T-helper 17 cell (primary cell): Measurements from ENCODE around the gene ATP11A. TPM values are rescaled to one million over a fixed set of nuclear protein-coding genes. Genes with fewer than 3 reads are reported as not detected.

Experiments used
- ATAC-seq: fragments of 150-1000 bp; cut with Tn5 transposase; 2 replicates; pipeline ENCODE4 v1.10.0; 2021; ENCODE audit warnings: mild to moderate bottlenecking, moderate library complexity
- DNase-seq, 3 donors: peaks; one replicate each; pipeline versions ENCODE4 v3.0.0 to v3.0.0-alpha.2; 2020 to 2021
- H3K9me3 ChIP-seq: one replicate; pipeline ENCODE4 v1.7.0; 2013; ENCODE audit warnings: low read length, mild to moderate bottlenecking; ENCODE audit not compliant: control insufficient read depth, poor library complexity, severe bottlenecking
- H3K27ac Mint-ChIP-seq: one replicate; pipeline ENCODE4 v1.8.0; 2022; ENCODE audit warnings: mild to moderate bottlenecking, moderate library complexity, mixed read lengths
- H3K27me3 Mint-ChIP-seq: one replicate; pipeline ENCODE4 v1.8.0; 2022; ENCODE audit warnings: mixed read lengths
- H3K36me3 Mint-ChIP-seq: one replicate; pipeline ENCODE4 v1.8.0; 2022; ENCODE audit warnings: low read depth, mixed read lengths
- H3K4me1 Mint-ChIP-seq: one replicate; pipeline ENCODE4 v1.8.0; 2022; ENCODE audit warnings: mild to moderate bottlenecking, mixed read lengths
- H3K4me3 Mint-ChIP-seq: one replicate; pipeline ENCODE4 v1.8.0; 2022; ENCODE audit warnings: mild to moderate bottlenecking, moderate library complexity, mixed read lengths
- total RNA-seq, 4 donors: library from RNA in 2 of 4; stranded (reverse) in 2 of 4; gene quantifications; one replicate each; pipeline ENCODE4 v1.2.3 and lab custom pipeline; 2022 to 2026

The ATP11A gene
- total RNA-seq, 2 donors from 2014 or later: 56.8 to 79.5 TPM

DNA sequence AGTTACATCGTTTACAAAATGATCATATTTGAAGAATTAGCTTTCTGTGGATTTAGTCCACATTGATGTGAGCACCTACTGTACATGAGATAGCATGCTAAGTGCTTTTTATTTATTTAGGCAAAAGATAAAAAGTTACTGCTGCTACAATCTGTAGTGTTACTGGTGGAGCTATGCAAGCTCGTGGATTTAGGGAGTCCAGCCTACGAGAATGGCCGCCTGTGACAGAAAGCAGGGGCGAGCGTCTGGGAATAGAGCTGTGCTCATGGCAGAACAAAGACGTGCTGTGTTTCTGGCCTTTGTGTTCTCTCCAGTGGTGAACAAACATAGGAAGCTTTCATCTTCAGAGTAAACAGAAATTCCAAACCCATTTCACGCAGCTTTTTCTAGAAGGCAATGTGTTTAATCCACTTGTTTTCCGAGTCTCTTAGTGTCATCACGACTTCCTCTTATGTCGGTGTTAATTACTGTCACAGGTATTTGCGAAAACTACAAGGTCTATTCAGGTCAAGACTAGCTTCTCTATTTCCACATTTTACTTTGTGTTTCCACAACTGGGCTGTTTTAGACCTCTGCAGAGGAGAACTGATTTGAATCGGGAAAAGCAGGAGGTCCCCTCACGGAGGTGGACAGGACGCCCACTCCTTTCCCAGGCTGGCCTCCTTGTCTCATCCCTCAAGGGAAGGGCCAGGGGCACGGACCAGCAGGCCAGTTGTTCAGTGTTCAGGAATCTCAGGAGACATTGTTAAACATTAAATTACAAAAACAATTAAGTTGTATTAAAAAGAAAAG, 67.3 kb downstream of the ATP11A start:
- ATAC-seq: no peak
- no peaks in the 10 kb centered on the region for H3K27me3 Mint-ChIP-seq
- no peaks in the 10 kb centered on the region for H3K36me3 Mint-ChIP-seq
- no peak for DNase-seq
- no peak overlapping the region for H3K4me3 Mint-ChIP-seq
- peaks cover 18% of the 10 kb centered on the region for H3K4me1 Mint-ChIP-seq
- no peaks in the 10 kb centered on the region for H3K9me3 ChIP-seq
- H3K27ac Mint-ChIP-seq: no peak overlapping the region

DNA sequence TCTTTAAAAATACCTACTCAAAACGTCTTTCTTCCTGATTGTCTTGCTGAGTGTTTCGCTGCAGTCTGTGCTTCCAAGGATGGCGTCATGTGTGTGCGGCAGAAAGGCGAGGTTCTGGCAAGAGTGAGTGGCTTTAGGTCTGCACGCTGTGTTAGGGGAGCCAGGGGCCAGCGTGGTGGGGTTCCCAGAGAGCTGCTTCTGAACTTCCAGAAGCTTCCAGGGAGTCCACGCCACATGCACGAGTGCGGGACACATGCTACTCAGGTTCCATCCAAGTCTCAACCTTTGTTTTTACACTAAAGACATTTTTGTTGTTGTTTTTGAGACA, 67.9 kb downstream of the ATP11A start:
- Mint-ChIP-seq H3K27ac (no peak overlapping the region), H3K36me3 (no peaks in the 10 kb centered on the region)
- DNase-seq: no peak

DNA sequence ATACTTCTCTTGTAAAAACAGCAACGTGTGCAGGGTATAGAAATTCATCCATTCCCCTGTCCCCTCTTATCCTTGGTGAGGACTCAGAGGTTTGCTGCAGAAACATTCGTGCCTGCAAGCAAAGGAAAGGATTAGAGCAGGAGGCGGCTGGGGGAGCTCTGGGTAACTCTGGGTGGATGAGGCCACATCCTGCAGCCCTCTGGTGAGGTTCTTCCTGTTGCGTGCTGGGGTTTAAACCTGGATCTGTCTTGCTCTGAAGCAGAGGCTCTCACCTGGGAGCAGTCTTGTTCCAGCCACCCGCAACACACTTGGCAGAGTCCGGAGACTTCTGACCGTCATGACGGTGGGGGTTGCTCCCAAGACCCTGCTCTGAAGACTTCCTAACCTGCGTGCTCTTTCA, 69.2 kb downstream of the ATP11A start:
- no peak for ATAC-seq
- Mint-ChIP-seq H3K27ac (no peak overlapping the region), H3K27me3 (no peaks in the 10 kb centered on the region), H3K4me1 (peaks cover 16% of the 10 kb centered on the region), H3K4me3 (no peak overlapping the region), H3K36me3 (no peaks in the 10 kb centered on the region)
- no peak for DNase-seq
- no peaks in the 10 kb centered on the region for H3K9me3 ChIP-seq

More for the DNA sequence above, 67.9 kb downstream of the ATP11A start:
- Mint-ChIP-seq H3K27me3 (no peaks in the 10 kb centered on the region), H3K4me3 (no peak overlapping the region), H3K4me1 (peaks cover 18% of the 10 kb centered on the region)
- no peak for ATAC-seq
- no peaks in the 10 kb centered on the region for H3K9me3 ChIP-seq

DNA sequence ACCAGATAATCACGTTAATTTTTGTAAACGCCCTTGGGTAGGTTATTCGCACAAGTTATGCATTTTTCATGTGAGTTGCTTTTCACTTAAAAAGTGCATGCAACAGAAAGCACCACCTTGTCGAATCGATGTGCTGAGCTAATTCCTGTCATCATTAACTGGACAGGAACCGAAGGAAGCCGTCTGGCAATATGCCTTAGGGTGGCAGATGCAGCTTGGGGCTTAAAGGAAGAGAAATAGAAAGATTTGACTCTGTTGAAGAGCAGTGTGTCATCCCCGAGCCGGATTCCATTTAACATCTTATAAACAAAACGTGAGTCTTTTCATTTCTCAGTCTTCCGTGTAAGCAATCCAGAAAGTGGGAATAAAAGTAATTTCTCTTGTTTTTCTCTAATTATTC, 70.0 kb downstream of the ATP11A start:
- no peaks in the 10 kb centered on the region for H3K9me3 ChIP-seq
- no peak overlapping the region for H3K4me3 Mint-ChIP-seq
- DNase-seq: no peak
- H3K4me1 Mint-ChIP-seq: peaks cover 16% of the 10 kb centered on the region
- no peak overlapping the region for H3K27ac Mint-ChIP-seq
- no peaks in the 10 kb centered on the region for H3K27me3 Mint-ChIP-seq
- ATAC-seq: no peak
- H3K36me3 Mint-ChIP-seq: no peaks in the 10 kb centered on the region

DNA sequence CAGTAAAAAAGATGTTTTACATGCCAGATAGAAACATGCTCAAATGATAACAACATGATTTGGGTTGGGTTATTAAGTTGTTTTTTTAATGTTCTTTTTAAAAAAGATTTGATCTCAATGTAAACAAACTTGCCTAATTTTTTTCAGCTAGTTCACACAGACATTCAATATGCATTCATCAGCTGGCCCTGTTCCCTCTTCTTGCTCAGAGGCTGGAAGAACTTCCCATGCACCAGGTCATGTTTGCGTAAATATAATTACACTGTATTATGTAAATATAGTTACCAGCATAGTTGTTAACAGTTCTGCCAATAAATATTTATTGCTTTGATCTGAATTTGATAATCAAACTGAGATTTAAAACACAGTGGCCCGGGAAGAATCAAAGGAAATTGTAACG, 70.6 kb downstream of the ATP11A start:
- no peak for ATAC-seq
- no peak for DNase-seq
- no peaks in the 10 kb centered on the region for H3K36me3 Mint-ChIP-seq
- H3K4me3 Mint-ChIP-seq: no peak overlapping the region
- H3K27me3 Mint-ChIP-seq: no peaks in the 10 kb centered on the region
- H3K9me3 ChIP-seq: no peaks in the 10 kb centered on the region
- peaks cover 13% of the 10 kb centered on the region for H3K4me1 Mint-ChIP-seq
- H3K27ac Mint-ChIP-seq: no peak overlapping the region

DNA sequence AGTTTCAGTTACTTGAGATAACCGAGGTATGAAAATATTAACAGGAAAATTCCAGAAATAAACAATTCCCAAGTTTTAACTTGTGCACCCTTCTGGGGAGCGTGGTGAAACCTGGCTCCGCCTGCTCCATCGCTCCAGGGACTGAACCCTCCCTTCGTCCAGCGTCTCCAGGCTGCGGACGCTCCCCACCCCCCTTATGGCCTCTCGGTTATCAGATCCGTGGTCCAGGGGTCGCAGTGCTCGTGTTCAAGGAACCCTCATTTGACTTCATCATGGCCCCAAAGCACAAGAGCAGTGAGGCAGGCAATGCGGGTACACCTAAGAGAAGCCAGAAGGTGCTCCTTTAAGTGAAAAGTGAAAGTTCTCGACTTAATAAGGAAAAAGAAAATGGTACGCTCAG, 71.1 kb downstream of the ATP11A start:
- H3K4me3 Mint-ChIP-seq: no peak overlapping the region
- H3K9me3 ChIP-seq: no peaks in the 10 kb centered on the region
- H3K27me3 Mint-ChIP-seq: no peaks in the 10 kb centered on the region
- no peaks in the 10 kb centered on the region for H3K36me3 Mint-ChIP-seq
- peak overlapping the region; percentile 24 for H3K27ac Mint-ChIP-seq
- peaks cover 14% of the 10 kb centered on the region for H3K4me1 Mint-ChIP-seq
- DNase-seq (no peak), ATAC-seq (no peak)

DNA sequence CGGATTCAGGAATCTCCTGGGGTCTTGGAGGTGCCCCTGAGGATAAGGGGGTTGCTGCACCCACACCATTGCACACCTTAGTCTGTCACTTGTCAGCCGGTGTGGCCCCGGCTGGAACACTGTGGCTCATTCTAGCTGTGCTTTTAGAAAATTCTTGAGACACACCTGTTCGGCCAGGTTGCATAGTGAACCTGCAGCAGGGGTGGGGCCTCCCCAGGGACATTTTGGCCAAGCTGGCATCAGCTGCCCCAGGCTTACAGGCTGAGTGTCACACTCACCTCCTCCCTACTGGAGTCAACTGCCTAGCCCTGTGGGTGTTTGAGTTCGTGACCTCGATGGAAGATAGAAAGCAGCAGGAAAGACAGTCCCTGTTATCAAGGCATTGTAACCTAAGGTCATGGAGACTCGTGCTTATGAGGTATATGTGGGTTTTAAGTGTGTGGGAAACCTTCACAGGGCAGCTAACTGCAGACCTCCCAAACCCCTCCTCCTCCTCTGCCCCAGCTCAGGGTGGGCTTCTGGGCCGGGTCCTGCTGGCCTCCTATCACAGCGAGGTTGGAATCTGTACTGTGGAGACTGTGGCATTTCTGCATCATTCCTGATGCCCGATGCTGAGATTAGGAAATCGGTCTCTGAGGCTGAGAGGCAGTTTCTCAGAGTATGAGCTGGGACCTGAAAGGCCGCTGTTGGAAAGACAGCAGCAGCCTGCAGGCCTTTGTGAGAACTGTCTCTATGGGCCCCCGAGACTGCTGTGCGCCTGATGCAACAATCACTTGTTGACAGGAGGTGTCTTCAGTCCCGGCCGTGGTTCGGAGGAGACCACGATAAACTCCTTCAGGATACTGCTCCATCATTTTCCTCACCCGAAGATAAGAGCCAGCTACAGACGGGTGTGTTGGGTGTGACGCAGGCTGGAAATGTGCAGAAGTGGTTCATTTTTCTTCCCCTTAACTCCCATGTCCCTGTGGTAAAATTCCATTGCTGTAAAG, 72.2 kb downstream of the ATP11A start:
- Mint-ChIP-seq H3K27me3 (no peaks in the 10 kb centered on the region), H3K4me3 (no peak overlapping the region), H3K27ac (no peak overlapping the region), H3K36me3 (no peaks in the 10 kb centered on the region), H3K4me1 (peaks cover 17% of the 10 kb centered on the region)
- no peak for ATAC-seq
- DNase-seq: no peak
- H3K9me3 ChIP-seq: no peaks in the 10 kb centered on the region

DNA sequence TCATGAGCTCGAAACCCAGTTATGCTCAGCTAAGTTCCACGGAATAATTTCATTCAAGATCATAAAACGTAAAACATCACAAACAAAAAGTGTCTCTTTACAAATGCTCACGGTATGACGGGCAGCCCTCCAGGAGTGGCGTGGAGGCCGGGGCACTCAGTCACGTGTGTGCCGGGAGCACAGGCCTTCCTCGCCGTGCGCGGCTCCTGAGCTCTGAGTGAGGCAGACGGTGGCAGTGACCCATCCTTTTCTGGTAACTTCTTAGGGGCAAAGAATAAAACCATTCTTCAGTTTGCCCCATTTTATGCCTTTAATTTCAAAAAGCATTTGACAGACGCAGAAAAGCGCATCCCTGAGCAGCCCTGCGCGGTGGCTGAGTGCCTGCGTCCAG, 72.8 kb downstream of the ATP11A start:
- ATAC-seq (no peak), DNase-seq (no peak)
- no peaks in the 10 kb centered on the region for H3K9me3 ChIP-seq
- no peaks in the 10 kb centered on the region for H3K36me3 Mint-ChIP-seq
- H3K4me1 Mint-ChIP-seq: peaks cover 20% of the 10 kb centered on the region
- no peak overlapping the region for H3K4me3 Mint-ChIP-seq
- H3K27ac Mint-ChIP-seq: no peak overlapping the region
- H3K27me3 Mint-ChIP-seq: no peaks in the 10 kb centered on the region

DNA sequence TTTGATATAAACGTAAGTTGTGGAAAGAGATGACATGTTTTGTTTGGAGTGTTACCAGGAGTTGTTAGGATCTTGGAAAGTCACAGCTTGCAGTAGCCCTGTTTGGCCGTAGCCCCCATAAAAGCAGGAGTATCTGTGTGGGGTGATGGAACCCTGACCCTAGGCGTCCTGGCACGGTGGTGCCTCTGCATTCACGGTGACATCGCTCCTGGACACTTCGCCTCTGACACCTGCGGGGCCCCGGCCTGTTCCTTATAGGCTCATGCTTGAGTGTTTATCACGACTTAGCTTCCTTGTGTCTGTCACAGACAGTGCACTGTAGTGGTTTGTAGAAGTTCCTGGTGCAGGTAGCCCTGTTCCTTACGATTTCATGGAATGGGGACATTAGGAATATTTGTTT, 74.2 kb downstream of the ATP11A start:
- Mint-ChIP-seq H3K27ac (no peak overlapping the region), H3K27me3 (no peaks in the 10 kb centered on the region), H3K4me1 (peaks cover 28% of the 10 kb centered on the region), H3K4me3 (no peak overlapping the region), H3K36me3 (no peaks in the 10 kb centered on the region)
- H3K9me3 ChIP-seq: no peaks in the 10 kb centered on the region
- ATAC-seq: no peak
- DNase-seq: no peak

DNA sequence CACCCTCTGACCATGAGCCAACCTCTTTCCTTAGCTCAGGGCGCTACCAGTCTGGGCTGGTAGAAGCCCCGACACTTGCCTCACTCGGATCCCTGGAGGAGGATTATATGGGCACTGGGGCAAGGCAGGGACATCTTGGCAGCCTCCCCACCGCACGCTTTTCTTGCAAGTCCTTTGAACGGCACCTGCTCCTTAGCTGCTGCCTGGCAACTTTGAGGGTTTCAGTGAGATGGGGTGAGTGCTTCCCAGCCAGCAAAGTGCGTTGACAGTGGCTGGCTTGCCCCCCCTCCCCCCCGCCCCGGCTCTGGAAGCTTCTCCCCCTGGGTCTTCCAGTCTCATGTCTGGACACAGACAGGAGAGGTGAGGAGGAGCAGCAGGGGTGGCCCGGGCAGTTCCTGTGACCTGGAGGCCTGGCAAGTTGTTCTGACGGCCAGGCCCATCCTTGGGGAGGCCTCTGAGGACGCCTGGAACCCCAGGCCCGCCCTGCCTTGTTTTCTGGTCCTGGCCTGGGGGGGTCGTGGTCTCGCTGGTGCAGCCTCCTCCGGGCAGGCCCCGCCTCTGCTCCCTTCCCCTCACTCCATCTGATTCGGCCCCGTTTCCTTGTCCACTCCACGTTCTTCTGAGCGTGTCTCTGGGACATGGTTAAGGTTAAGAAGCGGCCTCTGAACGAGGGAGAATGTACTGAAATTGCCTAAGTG, 75.2 kb downstream of the ATP11A start:
- DNase-seq (no peak), ATAC-seq (no peak)
- H3K9me3 ChIP-seq: no peaks in the 10 kb centered on the region
- Mint-ChIP-seq H3K36me3 (no peaks in the 10 kb centered on the region), H3K27me3 (no peaks in the 10 kb centered on the region), H3K27ac (no peak overlapping the region), H3K4me3 (no peak overlapping the region), H3K4me1 (peaks cover 31% of the 10 kb centered on the region)

DNA sequence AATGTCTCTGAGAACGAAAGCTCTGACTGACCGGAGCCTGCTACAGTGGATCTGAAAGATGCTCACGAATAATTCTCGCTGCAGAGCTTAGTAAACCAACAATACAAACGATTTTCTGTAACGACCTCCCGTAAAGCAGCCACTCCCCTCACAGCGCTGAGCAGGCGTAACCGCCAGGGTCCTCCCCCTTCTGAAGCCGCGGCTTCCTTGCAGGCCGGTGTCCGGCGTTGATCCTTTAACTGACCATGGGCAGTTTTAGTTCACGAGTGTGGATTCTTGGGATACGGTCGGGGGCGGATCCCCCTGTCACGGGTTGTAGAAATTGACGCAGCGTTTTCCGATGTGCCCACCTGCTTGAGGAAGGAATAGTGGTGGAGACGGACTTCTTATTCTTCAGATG, 75.9 kb downstream of the ATP11A start:
- H3K27ac Mint-ChIP-seq: no peak overlapping the region
- H3K27me3 Mint-ChIP-seq: no peaks in the 10 kb centered on the region
- ATAC-seq: no peak
- peaks cover 33% of the 10 kb centered on the region for H3K4me1 Mint-ChIP-seq
- H3K36me3 Mint-ChIP-seq: no peaks in the 10 kb centered on the region
- DNase-seq: no peak
- no peak overlapping the region for H3K4me3 Mint-ChIP-seq
- no peaks in the 10 kb centered on the region for H3K9me3 ChIP-seq

DNA sequence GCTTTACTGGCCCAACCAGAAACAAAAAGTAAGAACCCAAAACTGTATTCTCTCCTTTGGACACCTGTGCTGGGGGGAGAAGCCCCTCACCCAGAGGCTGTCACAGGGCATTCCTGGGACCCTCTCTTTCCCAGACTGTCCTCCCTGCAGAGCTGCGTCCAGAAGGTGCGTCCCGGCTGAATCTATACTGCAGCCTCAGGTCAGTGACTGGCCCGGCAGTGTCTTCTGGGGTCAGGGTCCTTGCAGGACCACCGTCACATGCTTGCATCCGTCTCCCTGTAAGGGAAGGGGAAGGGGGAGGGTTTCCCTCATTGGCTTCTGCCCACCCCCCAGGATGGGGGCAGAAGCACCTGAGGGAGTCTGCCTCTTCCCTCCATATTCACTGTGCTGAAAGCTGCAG, 76.5 kb downstream of the ATP11A start:
- H3K27ac Mint-ChIP-seq: no peak overlapping the region
- H3K4me3 Mint-ChIP-seq: no peak overlapping the region
- no peaks in the 10 kb centered on the region for H3K9me3 ChIP-seq
- no peaks in the 10 kb centered on the region for H3K27me3 Mint-ChIP-seq
- DNase-seq (no peak), ATAC-seq (no peak)
- H3K4me1 Mint-ChIP-seq: peaks cover 33% of the 10 kb centered on the region
- no peaks in the 10 kb centered on the region for H3K36me3 Mint-ChIP-seq
